ENCODE data around the gene CEP192.

GRCh38 chr18:12963069-12963468 lies 28.1 kb upstream of the CEP192 start:
- TF ChIP-seq POLR2A (IDR thresholded peaks at IDR 0.05; ENCODE audit: borderline replicate concordance, extremely low read depth, insufficient read depth, insufficient read length): no peak
- TF ChIP-seq, protein P1, sequence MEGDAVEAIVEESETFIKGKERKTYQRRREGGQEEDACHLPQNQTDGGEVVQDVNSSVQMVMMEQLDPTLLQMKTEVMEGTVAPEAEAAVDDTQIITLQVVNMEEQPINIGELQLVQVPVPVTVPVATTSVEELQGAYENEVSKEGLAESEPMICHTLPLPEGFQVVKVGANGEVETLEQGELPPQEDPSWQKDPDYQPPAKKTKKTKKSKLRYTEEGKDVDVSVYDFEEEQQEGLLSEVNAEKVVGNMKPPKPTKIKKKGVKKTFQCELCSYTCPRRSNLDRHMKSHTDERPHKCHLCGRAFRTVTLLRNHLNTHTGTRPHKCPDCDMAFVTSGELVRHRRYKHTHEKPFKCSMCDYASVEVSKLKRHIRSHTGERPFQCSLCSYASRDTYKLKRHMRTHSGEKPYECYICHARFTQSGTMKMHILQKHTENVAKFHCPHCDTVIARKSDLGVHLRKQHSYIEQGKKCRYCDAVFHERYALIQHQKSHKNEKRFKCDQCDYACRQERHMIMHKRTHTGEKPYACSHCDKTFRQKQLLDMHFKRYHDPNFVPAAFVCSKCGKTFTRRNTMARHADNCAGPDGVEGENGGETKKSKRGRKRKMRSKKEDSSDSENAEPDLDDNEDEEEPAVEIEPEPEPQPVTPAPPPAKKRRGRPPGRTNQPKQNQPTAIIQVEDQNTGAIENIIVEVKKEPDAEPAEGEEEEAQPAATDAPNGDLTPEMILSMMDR (IDR thresholded peaks at IDR 0.05 in 2 of 3, conservative IDR thresholded peaks at IDR 0.05 in 1 of 3; ENCODE audit: borderline replicate concordance in 1 of 3, insufficient read depth in 1 of 3, low read depth in 2 of 3, low read length in 2 of 3): no peak
- TF ChIP-seq MAX (IDR thresholded peaks at IDR 0.05): no peak
- TF ChIP-seq REST (IDR thresholded peaks at IDR 0.05; ENCODE audit: low read depth): no peak
- no peak for TF ChIP-seq RAD21 (IDR thresholded peaks at IDR 0.05; ENCODE audit: low read depth)
- no peak for TF ChIP-seq CBX3 (IDR thresholded peaks at IDR 0.05; ENCODE audit: low read depth)
- no peak for TF ChIP-seq ZNF274 (IDR thresholded peaks at IDR 0.05; ENCODE audit: low read depth, low read length)
- no peak for TF ChIP-seq ELF1 (IDR thresholded peaks at IDR 0.05; ENCODE audit: borderline replicate concordance, low read depth)
- no peak for TF ChIP-seq POLR2AphosphoS5 (IDR thresholded peaks at IDR 0.05; ENCODE audit: low read depth, low read length)
- TF ChIP-seq EZH2 (IDR thresholded peaks at IDR 0.05): no peak
- no peak for TF ChIP-seq EZH2phosphoT487 (IDR thresholded peaks at IDR 0.05; ENCODE audit: borderline replicate concordance)
- no peak for TF ChIP-seq TCF7L2 (IDR thresholded peaks at IDR 0.05; ENCODE audit: borderline replicate concordance, extremely low read depth, insufficient read depth, insufficient read length)
- no peak for TF ChIP-seq SIN3A (IDR thresholded peaks at IDR 0.05; ENCODE audit: low read depth)
- no peak for TF ChIP-seq JUND (IDR thresholded peaks at IDR 0.05)
